Liver (tissue), 9 donors: ENCODE measurements around the gene SPTSSA. TPM values are rescaled to one million over a fixed set of nuclear protein-coding genes. Genes with fewer than 3 reads are reported as not detected.

Source experiments
- DNase-seq: peaks from one replicate; pipeline ENCODE4 v3.0.0-alpha.2; 2017; ENCODE audit warnings: low spot score
- H3K27ac ChIP-seq, 2 donors: one replicate each; pipeline ENCODE4 v1.7.0; 2013; ENCODE audit warnings: inconsistent platforms in 2 of 2, low read length in 2 of 2, control low read depth in 1 of 2, low read depth in 1 of 2, mild to moderate bottlenecking in 1 of 2
- H3K27me3 ChIP-seq, 4 donors: one replicate each; pipeline versions ENCODE4 v1.6.1 to v1.7.0; 2013; ENCODE audit warnings: low read length in 3 of 4, inconsistent platforms in 1 of 4, mild to moderate bottlenecking in 1 of 4, moderate library complexity in 1 of 4; ENCODE audit not compliant: control insufficient read depth in 4 of 4, insufficient read depth in 4 of 4
- H3K36me3 ChIP-seq, 4 donors: one replicate each; pipeline versions ENCODE4 v1.6.1 to v1.7.0; 2013; ENCODE audit warnings: low read length in 3 of 4, mild to moderate bottlenecking in 3 of 4, low read depth in 1 of 4, moderate library complexity in 1 of 4; ENCODE audit not compliant: control insufficient read depth in 4 of 4, insufficient read depth in 3 of 4
- H3K4me1 ChIP-seq, 4 donors: one replicate each; pipeline versions ENCODE4 v1.6.1 to v1.7.0; 2013; ENCODE audit warnings: low read length in 3 of 4, mild to moderate bottlenecking in 3 of 4, moderate library complexity in 1 of 4; ENCODE audit not compliant: control insufficient read depth in 4 of 4, insufficient read depth in 4 of 4
- H3K4me3 ChIP-seq, 3 donors: one replicate each; pipeline versions ENCODE4 v1.6.1 to v1.7.0; 2013; ENCODE audit warnings: low read length in 3 of 3, control low read depth in 1 of 3, low read depth in 1 of 3, mild to moderate bottlenecking in 1 of 3
- H3K9ac ChIP-seq, 2 donors: one replicate each; pipeline ENCODE4 v1.7.0; 2013; ENCODE audit warnings: low read length in 2 of 2, mild to moderate bottlenecking in 2 of 2, moderate library complexity in 2 of 2, control low read depth in 1 of 2, low read depth in 1 of 2
- H3K9me3 ChIP-seq, 4 donors: one replicate each; pipeline versions ENCODE4 v1.6.1 to v1.7.0; 2013; ENCODE audit warnings: low read length in 3 of 4; ENCODE audit not compliant: control insufficient read depth in 4 of 4
- ATF3 ChIP-seq: IDR thresholded peaks from 2 replicates; pipeline ENCODE4 v1.6.1; 2016; ENCODE audit warnings: antibody characterized with exemption
- CTCF ChIP-seq: fragments of 150-350 bp; IDR thresholded peaks from 2 replicates; pipeline ENCODE4 v1.5.1; 2017; ENCODE audit warnings: improper control_type of control experiment, low read depth, low read length; ENCODE audit not compliant: missing input control
- EGR1 ChIP-seq, 2 donors: IDR thresholded peaks; 2 replicates each; pipeline ENCODE4 v1.6.1; 2016 to 2018; ENCODE audit warnings: antibody characterized with exemption in 2 of 2, low read depth in 2 of 2
- FOXA1 ChIP-seq: IDR thresholded peaks from 2 replicates; pipeline ENCODE4 v1.6.1; 2016; ENCODE audit warnings: antibody characterized with exemption
- FOXA2 ChIP-seq: IDR thresholded peaks from 2 replicates; pipeline ENCODE4 v1.6.1; 2016; ENCODE audit warnings: antibody characterized with exemption
- GABPA ChIP-seq, 2 donors: IDR thresholded peaks in 1 of 2; conservative IDR thresholded peaks in 1 of 2; 2 replicates each; pipeline ENCODE4 v1.6.1; 2016; ENCODE audit warnings: antibody characterized with exemption in 2 of 2, mild to moderate bottlenecking in 1 of 2, moderate library complexity in 1 of 2
- HNF4A ChIP-seq, 2 donors: conservative IDR thresholded peaks; 2 replicates each; pipeline ENCODE4 v1.6.1; 2016; ENCODE audit warnings: antibody characterized with exemption in 2 of 2, mild to moderate bottlenecking in 2 of 2
- HNF4G ChIP-seq: IDR thresholded peaks from 2 replicates; pipeline ENCODE4 v1.6.1; 2016; ENCODE audit warnings: antibody characterized with exemption
- JUND ChIP-seq, 2 donors: IDR thresholded peaks; 2 replicates each; pipeline ENCODE4 v1.6.1; 2016; ENCODE audit warnings: antibody characterized with exemption in 2 of 2
- MAX ChIP-seq: IDR thresholded peaks from 2 replicates; pipeline ENCODE4 v1.6.1; 2016; ENCODE audit warnings: antibody characterized with exemption
- NR2F2 ChIP-seq: IDR thresholded peaks from 2 replicates; pipeline ENCODE4 v1.6.1; 2016; ENCODE audit warnings: antibody characterized with exemption
- RAD21 ChIP-seq, 2 donors: IDR thresholded peaks; 2 replicates each; pipeline ENCODE4 v1.6.1; 2016; ENCODE audit warnings: antibody characterized with exemption in 2 of 2, mild to moderate bottlenecking in 2 of 2
- REST ChIP-seq: IDR thresholded peaks from 2 replicates; pipeline ENCODE4 v1.6.1; 2016; ENCODE audit warnings: antibody characterized with exemption, mild to moderate bottlenecking
- SP1 ChIP-seq: IDR thresholded peaks from 2 replicates; pipeline ENCODE4 v1.6.1; 2018; ENCODE audit warnings: antibody characterized with exemption, mild to moderate bottlenecking
- YY1 ChIP-seq: IDR thresholded peaks from 2 replicates; pipeline ENCODE4 v1.6.1; 2016; ENCODE audit warnings: antibody characterized with exemption, mild to moderate bottlenecking
- ZBTB33 ChIP-seq: IDR thresholded peaks from 2 replicates; pipeline ENCODE4 v1.6.1; 2016; ENCODE audit warnings: antibody characterized with exemption
- WGBS: extraction: QIAGEN DNeasy Blood & Tissue Kit; methylation state at CpG from one replicate; pipeline ENCODE4 v1.1.7; 2013; 5-methylcytosine and 5-hydroxymethylcytosine counted together
- polyA plus RNA-seq, 2 donors: library from polyadenylated mRNA; stranded (reverse) in 1 of 2; unstranded in 1 of 2; fragments of 200-250 nt in 1 of 2; fragments of >200 nt in 1 of 2; fragmentation: Nextera tagmentation in 1 of 2; extraction: Ambion mirVana in 1 of 2; gene quantifications; one replicate each; pipeline versions ENCODE4 v1.2.1 to v1.2.3, GENCODE V29; 2013 to 2015
- total RNA-seq, 2 donors: library from RNA; depleted of rRNA; stranded (reverse); fragments of >200 nt; gene quantifications; one replicate each; pipeline ENCODE4 v1.2.3, GENCODE V29; 2014
- donor health status: healthy.
- donor health status: healthy.
- donor health status: healthy.
- donor health status: healthy.
- donor health status: healthy.

SPTSSA gene
- total and polyA plus RNA-seq, 4 donors: 9.5 to 15.2 (median 12.1) TPM

GRCh38 chr14:34436960-34437728 lies 24.9 kb downstream of the SPTSSA start:
- no peaks in the 10 kb centered on the region for H3K36me3 ChIP-seq
- WGBS: 91% methylated on average over 1 of the region's 1 CpG
- no peak overlapping the region for H3K27ac ChIP-seq
- no peak for TF ChIP-seq SP1
- no peak for TF ChIP-seq HNF4A (conservative IDR thresholded peaks at IDR 0.05)
- H3K9ac ChIP-seq: no peak overlapping the region
- H3K4me1 ChIP-seq: no peaks in the 10 kb centered on the region
- DNase-seq: no peak
- H3K9me3 ChIP-seq: no peaks in the 10 kb centered on the region
- H3K27me3 ChIP-seq: no peaks in the 10 kb centered on the region
- no peak overlapping the region for H3K4me3 ChIP-seq

GRCh38 chr14:34436118-34436905 lies 25.7 kb downstream of the SPTSSA start:
- Histone ChIP-seq H3K9ac (no peak overlapping the region), H3K27me3 (no peaks in the 10 kb centered on the region), H3K27ac (no peak overlapping the region), H3K4me1 (no peaks in the 10 kb centered on the region), H3K36me3 (no peaks in the 10 kb centered on the region), H3K9me3 (no peaks in the 10 kb centered on the region), H3K4me3 (no peak overlapping the region)
- no peak for DNase-seq
- TF ChIP-seq NR2F2: no peak
- TF ChIP-seq JUND (IDR thresholded peaks at IDR 0.05): no peak
- TF ChIP-seq ATF3: no peak
- 62% methylated on average over 1 of the region's 1 CpG for WGBS

- Histone ChIP-seq H3K9me3 (no peaks in the 10 kb centered on the region), H3K9ac (no peak overlapping the region), H3K36me3 (no peaks in the 10 kb centered on the region), H3K27me3 (no peaks in the 10 kb centered on the region), H3K4me1 (no peaks in the 10 kb centered on the region), H3K4me3 (no peak overlapping the region), H3K27ac (no peak overlapping the region)
- no peak for DNase-seq
- WGBS: 99% methylated on average over 2 of the region's 2 CpGs
- TF ChIP-seq GABPA (IDR thresholded peaks at IDR 0.05 in 1 of 2, conservative IDR thresholded peaks at IDR 0.05 in 1 of 2) (no peak), EGR1 (IDR thresholded peaks at IDR 0.05; ENCODE audit: low read depth in 2 of 2) (no peak), SP1 (no peak), MAX (no peak), FOXA1 (no peak), RAD21 (IDR thresholded peaks at IDR 0.05) (no peak), JUND (IDR thresholded peaks at IDR 0.05) (no peak), FOXA2 (no peak), ATF3 (no peak), REST (no peak), CTCF (no peak), NR2F2 (no peak), HNF4A (conservative IDR thresholded peaks at IDR 0.05) (no peak), YY1 (no peak), ZBTB33 (no peak), HNF4G (no peak)
Measured at GRCh38 chr14:34433957-34434356, 28.1 kb downstream of the SPTSSA start.
